ENCODE results near the gene REEP1. TPM values are rescaled to one million over a fixed set of nuclear protein-coding genes. Genes with fewer than 3 reads are reported as not detected.
A peak's percentile ranks its signal among the peaks of the same experiment; 100 is the strongest.

Gene REEP1
- total and polyA plus RNA-seq, 9 of the 15 experiments (the other 6 are each of a cell fraction or from before 2014, with no cell fraction given) = 0.11 to 0.67 (median 0.13) TPM

GRCh38 chr2:86189782-86190416, 147.5 kb downstream of the REEP1 start (continued):
- no peak for TF ChIP-seq SRSF9 (IDR thresholded peaks at IDR 0.05; ENCODE audit: borderline replicate concordance, low read depth, low read length)
- TF ChIP-seq RBM14 (IDR thresholded peaks at IDR 0.05; ENCODE audit: borderline replicate concordance, insufficient read depth, low read depth, low read length) = no peak
- TF ChIP-seq SNAPC5 (CRISPR knock-in tag; IDR thresholded peaks at IDR 0.05) = no peak
- TF ChIP-seq ZNF766 (CRISPR knock-in tag; conservative IDR thresholded peaks at IDR 0.05) = no peak
- peak; percentile 7; the same call in 1 of the 2 replicates for TF ChIP-seq CHAMP1 (IDR thresholded peaks at IDR 0.05)
- TF ChIP-seq GABPA (tag; conservative IDR thresholded peaks at IDR 0.05; ENCODE audit: low read depth) = 0 out of 2 replicates have a peak, but pooled peaks have one; percentile 26
- TF ChIP-seq SIRT6 (IDR thresholded peaks at IDR 0.05; ENCODE audit: low read depth, low read length) = no peak
- TF ChIP-seq, protein P1, sequence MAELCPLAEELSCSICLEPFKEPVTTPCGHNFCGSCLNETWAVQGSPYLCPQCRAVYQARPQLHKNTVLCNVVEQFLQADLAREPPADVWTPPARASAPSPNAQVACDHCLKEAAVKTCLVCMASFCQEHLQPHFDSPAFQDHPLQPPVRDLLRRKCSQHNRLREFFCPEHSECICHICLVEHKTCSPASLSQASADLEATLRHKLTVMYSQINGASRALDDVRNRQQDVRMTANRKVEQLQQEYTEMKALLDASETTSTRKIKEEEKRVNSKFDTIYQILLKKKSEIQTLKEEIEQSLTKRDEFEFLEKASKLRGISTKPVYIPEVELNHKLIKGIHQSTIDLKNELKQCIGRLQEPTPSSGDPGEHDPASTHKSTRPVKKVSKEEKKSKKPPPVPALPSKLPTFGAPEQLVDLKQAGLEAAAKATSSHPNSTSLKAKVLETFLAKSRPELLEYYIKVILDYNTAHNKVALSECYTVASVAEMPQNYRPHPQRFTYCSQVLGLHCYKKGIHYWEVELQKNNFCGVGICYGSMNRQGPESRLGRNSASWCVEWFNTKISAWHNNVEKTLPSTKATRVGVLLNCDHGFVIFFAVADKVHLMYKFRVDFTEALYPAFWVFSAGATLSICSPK (IDR thresholded peaks at IDR 0.05; ENCODE audit: borderline replicate concordance) = no peak
- no peak for TF ChIP-seq ZNF76 (CRISPR knock-in tag; IDR thresholded peaks at IDR 0.05; ENCODE audit: borderline replicate concordance)
- TF ChIP-seq, protein P2, sequence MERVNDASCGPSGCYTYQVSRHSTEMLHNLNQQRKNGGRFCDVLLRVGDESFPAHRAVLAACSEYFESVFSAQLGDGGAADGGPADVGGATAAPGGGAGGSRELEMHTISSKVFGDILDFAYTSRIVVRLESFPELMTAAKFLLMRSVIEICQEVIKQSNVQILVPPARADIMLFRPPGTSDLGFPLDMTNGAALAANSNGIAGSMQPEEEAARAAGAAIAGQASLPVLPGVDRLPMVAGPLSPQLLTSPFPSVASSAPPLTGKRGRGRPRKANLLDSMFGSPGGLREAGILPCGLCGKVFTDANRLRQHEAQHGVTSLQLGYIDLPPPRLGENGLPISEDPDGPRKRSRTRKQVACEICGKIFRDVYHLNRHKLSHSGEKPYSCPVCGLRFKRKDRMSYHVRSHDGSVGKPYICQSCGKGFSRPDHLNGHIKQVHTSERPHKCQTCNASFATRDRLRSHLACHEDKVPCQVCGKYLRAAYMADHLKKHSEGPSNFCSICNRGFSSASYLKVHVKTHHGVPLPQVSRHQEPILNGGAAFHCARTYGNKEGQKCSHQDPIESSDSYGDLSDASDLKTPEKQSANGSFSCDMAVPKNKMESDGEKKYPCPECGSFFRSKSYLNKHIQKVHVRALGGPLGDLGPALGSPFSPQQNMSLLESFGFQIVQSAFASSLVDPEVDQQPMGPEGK (CRISPR knock-in tag; IDR thresholded peaks at IDR 0.05; ENCODE audit: borderline replicate concordance) = no peak
- TF ChIP-seq THAP7 (CRISPR knock-in tag; IDR thresholded peaks at IDR 0.05) = no peak
- no peak for TF ChIP-seq HOXB6 (CRISPR knock-in tag; IDR thresholded peaks at IDR 0.05; ENCODE audit: borderline replicate concordance)
- TF ChIP-seq GMEB1 (CRISPR knock-in tag; IDR thresholded peaks at IDR 0.05) = no peak
- TF ChIP-seq ZNF212 (CRISPR knock-in tag; IDR thresholded peaks at IDR 0.05) = no peak
- TF ChIP-seq ZNF24 (IDR thresholded peaks at IDR 0.05) = no peak
- TF ChIP-seq, protein P3, sequence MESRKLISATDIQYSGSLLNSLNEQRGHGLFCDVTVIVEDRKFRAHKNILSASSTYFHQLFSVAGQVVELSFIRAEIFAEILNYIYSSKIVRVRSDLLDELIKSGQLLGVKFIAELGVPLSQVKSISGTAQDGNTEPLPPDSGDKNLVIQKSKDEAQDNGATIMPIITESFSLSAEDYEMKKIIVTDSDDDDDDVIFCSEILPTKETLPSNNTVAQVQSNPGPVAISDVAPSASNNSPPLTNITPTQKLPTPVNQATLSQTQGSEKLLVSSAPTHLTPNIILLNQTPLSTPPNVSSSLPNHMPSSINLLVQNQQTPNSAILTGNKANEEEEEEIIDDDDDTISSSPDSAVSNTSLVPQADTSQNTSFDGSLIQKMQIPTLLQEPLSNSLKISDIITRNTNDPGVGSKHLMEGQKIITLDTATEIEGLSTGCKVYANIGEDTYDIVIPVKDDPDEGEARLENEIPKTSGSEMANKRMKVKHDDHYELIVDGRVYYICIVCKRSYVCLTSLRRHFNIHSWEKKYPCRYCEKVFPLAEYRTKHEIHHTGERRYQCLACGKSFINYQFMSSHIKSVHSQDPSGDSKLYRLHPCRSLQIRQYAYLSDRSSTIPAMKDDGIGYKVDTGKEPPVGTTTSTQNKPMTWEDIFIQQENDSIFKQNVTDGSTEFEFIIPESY (CRISPR knock-in tag; IDR thresholded peaks at IDR 0.05) = no peak
